Stimulated activated CD8-positive, alpha-beta memory T cell treated with anti-CD3 and anti-CD28 coated beads, Interleukin-7, amount 100 ng/mL, for 4 hours (primary cell): ENCODE data around the gene KLHL40.
"Not testable (repeated sequence)": the region's sequence is repeated elsewhere in the genome, so short reads cannot be mapped to it uniquely, and the experiment has no call there.

Experiments
- DNase-seq, 2 donors: peaks; one replicate each; pipeline ENCODE4 v3.0.0-alpha.2; 2020; ENCODE audit warnings: low read depth in 2 of 2

KLHL40 gene

DNA sequence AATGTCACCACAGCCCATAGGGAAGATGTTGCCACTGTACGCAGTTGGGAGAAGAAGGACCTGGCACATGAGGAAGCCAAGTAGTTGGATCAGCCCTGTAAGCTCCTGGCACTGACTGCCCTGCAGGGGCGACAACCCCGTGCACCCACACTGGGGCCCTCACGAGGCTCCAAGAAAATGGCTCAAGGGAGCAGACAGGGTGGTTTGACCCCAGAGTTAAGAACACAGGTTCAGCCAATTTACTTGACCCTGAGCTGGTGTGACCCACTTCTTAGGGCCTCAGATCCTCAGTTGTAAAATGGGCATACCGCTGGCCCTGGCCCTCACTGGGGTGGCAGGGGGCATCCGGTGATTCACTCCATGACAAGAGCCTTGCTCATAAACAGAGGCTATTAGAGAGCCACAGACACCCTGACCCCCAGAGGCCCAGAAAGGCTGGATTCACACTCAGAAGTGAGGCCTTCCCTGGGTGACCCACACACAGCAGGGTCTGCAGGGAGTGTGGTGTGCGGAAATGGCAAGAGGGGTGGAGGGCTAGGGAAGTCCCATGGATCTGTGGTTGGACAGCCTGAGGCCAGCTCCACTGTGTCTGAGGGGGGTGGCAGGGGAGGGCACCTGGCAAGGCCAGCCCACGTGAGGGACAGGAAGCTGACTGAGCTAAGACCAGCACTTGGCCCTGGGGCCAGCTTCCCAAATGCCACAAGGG lies 19.0 kb downstream of the KLHL40 start:
- no peak for DNase-seq

DNA sequence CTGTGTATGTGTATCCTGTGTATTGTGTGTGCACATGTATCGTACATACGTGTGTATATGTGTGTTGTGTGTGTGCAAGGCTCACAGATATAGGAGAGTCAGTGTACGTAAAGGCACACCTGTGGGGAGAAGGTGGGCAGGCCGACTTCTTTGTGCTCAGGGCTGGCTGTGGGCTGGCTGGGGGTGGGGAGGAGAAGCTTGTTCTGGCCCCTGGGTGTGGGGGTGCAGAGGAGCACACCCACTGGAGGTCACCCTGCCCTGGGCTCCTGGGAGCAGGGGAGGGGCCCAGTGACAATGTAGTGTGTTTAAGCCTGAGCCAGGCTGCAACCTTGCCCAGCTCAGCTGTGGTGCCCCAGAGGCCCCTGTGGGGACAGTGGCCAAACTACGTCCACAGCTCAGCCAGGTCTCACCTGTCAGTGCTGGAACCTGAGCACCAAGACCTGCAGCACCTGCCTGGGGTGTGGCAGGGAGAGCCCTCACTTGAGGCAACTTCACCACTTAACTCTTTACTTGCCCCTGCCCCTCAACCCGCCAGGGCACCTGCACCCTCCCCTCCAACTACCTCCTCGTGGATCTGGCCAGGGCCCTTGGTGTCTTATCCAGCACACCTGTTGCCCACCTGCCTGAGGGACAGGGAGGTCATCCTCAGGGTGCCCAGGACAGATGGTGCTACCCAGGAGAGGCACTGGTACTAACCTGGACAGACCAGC lies 19.9 kb downstream of the KLHL40 start:
- DNase-seq, result no peak

DNA sequence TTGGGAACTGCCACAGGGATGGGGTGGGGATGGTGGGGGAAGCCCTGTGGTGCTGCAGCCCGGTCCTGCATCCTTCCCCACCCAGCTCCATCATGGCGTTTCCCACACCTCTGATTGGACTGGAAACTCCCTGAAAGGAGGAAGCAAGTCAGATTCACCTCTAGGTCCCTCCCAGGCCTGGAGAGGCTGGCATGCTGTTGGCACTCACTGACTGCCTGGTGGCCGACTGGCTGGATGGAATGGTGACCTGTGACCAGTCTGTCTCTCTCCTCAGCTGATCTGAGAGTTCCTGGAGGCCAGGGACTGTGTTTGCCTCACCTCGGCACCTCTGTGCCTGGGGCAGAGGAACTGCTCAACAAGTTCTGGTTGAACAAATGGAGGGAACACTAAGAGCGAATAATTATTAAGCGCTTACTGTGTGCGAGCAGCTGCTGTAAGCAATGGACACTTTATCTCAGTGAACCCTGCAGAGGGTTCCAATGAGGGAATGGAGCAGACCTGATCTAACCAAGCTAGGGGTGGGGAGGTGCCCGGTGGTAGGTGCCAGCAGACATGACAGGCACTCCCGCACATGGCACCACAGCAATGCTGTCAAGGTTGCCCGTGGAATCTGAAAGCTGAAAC lies 20.7 kb downstream of the KLHL40 start:
- no peak for DNase-seq

DNA sequence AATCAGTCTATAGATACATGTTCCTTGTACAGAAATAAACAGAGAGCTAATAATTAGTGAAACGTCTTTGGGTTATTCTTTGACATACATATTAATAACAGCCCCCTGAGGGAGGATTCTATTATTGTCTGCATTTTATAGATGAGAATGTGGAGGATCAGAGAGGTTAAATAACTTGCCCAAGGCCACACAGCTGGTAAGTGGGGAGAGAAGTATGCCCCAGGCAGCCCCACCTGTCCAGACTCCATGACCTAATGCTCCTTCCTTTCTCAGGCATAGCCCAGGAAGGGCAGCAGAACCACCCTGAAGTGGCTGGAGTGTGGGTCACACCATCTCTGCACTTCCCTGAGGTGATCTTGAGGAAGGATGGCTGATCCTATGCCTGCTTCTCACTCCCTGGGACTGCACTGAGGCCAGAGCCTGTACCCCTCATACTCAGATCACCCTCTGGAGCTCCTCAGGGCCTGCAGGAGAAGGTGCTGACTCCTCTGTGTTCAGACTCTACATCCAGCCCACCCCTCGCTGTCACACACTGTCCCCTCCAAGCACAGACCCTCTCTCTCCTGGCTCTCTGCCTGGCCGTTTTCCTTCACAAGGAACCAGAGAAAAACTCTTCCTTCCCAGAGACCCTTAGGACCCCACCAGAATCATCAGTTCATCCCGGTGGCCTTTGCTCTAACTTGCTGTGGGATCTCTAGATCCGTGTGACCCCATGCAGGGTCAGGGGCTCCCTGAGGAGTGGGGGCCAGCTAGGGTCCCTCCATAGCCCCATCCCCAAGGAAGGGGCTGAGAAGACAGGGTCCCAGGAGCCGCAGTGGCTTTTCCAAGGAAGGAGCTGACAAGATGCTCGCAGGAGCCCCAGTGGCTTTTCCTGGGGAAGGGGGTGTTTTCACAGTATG lies 21.6 kb downstream of the KLHL40 start:
- DNase-seq, result no peak

DNA sequence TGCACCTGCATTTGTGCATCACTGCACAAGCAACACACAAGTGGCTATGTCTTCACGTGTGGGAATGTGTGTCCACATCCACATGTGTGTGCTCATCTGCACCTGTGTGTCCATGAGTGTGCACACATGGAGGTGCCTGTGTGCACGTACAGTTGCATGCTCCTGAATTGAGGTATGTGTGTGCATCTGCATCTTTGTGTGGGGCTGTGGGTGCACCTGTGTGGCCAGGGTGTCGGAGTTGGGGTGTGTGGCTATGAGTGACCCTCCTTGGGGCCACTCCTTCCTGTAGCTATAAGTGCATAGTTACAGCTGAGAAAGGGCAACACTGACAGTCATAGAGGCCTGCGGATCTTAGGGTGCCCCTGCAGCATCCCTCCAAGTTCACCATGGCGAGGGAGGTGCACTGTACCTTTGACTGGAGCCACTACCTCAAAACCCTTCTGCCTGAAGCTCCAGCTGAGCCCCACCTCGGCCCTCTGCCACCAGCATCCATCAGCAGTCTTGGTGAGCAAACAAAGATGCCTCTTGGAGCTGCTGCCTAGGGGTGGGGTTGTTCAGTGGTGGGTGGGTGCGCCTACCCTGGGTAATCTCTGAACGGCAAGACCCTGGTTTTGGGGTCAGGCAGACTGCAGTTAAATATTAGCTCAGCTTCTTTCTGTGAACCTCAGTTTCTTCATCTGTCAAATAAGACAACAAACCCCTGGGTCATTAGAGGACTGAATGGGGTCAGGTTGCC lies 22.5 kb downstream of the KLHL40 start:
- DNase-seq, result no peak

DNA sequence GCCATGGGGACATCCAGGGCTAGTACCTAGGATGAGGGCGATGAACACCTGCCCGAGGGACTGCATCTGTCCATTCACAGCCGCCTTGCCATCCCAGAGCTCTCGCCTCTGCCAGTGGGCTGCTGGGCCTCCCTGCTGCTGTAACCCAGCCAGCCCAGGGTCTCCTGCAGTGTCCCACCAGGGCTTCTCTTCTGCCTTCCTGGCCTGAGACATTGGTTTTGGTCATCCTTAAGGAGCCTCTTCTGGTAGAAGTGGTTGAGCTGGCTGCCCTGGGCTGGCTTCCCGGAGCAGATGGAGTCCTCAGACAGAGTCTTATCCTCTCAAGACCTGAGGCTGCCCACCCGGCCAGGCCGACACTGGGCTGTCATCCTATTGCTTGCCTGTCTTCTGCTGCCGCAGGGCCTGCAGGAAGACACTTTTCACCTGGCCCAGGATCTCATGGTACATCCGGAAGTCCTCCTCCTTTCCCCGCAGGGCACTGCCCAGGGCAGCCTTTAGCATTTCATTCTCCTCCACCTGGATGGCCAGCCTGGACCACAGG lies 23.3 kb downstream of the KLHL40 start:
- no peak for DNase-seq

DNA sequence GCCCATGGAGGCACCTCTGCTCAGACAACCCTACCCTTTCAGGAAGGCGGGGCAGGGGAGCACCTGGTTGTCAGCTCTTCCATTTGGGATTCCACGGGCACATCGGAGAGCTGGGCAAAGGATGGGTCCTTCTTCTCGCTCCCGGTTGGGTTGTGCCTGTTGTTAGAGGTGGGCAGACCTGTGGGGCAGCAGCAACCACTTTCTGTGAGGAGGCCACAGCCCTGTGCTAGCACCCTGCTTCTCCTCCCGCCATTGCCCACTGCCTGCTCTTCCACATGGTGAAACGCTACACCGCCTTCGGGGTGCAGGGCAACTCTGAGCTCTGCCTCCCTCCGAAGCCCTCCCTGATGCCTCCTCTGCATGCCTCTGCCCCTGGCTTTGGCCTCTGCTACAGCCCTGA lies 24.3 kb downstream of the KLHL40 start:
- DNase-seq, result no peak

DNA sequence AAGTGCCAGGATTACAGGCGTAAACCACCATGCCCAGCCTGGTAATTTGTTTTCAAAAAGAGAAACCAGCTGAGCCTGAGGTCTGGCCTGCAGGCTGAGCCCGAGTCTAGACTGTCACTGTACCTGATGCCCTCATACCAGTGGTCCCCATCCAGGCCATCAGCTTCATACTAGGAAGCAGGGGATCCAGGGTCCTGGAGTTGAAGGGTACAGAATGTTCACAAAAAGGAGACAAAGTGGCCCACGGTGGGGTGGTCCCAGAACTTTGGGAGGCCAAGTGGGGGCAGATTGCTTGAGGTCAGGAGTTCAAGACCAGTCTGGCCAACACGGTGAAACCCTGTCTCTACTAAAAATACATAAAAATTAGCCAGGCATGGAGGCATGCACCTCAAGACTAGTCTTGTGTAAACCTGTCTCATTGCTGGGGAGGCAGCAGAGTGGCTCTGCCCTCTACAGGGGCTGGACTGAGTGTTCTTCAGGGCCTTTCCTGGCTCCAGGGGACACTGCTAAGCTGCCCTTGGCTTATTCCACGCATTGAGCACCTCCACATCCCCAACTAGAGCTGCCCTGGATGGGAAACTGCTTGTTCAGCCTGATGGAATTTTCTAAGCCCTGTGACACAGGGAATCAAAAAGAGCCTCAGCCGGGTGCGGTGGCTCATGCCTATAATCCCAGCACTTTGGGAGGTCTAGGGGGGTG lies 25.1 kb downstream of the KLHL40 start:
- no peak for DNase-seq

DNA sequence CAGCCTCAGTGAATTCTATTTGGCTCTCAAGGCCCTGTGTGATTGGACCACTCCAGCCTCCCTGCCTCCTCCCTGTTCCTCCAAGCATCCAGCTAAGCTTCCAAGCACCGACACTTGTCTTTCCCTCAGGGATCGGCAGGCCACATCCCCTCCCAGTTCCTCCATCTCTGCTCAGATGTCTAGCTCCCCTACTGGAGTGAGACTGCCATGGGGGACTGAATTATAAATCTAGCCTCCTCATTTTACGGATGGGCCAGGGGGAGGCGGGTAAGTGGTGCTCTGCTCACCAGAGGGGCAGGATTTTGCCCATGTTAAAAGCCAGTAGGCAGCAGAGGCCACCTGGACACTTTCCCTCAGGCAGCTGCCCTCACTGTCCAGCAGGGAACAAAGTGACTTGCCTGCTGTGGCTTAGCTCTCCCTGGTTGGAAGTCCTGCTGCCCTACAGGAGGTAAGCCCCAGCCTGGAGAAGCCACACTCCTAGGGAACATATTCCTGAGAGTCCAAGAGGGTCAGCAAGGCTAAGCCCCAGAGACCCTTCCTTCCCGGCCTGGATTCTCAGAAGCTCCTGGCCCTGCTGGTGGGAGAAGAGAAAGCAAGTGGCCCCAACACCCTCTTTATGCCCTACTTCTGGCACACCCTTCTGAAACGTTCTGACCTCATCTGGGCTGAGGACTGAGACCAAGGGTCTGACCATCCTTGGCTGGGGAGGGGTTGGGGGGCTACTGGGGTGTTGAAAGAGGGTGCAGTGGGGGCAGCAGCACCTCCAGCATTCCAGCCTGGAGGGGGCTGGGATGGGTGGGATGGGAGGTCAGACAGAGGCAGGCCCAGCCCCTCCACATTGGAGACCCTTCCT lies 26.4 kb downstream of the KLHL40 start:
- no peak for DNase-seq

DNA sequence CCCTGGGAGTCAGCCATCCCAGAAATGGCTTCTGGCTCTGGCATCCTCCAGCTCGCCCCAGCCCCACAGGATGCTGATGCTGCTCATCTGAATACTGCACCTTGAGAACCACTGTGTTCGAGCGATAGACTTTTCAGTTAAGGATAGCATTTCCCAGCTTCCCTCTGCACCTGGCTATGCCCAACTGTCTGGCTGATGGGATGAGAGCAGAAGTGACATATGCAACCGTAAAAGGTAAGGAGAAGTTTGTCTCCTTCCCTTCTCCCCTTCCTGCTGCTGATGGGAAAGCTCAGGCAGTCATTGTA lies 27.0 kb downstream of the KLHL40 start:
- no peak for DNase-seq

DNA sequence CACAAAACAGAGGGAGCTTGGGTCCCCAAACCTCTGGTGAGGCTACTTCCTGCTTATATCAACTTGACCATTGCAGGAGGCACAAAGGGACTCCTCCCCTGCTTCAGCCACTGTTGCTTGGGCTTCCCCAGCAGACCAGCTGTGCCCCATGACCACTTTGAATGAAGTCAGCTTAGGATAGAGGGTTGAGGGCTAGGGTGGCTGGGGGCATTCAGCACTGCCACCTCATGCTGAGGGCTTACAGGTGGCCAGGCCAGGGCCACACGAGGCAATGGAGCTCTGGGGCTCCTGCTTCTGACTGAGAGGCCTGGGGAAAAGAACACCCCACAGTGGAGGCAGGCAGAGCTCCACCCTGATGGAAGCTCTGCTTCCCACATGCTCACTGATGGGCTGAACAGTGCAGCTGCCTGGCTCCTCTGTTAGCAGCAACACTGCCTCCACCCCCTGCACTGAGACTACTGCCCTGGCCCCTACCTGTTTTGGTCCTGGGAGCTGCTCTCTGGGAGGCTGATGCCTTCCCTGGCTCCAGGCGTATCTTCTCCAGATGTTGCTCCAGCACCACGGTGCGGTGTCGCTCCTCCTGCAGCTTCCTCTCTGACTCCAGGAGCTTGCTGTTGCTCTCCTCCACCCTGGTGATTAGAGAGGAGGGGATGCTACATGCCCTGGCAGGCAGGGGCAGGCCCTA lies 27.5 kb downstream of the KLHL40 start:
- no peak for DNase-seq

DNA sequence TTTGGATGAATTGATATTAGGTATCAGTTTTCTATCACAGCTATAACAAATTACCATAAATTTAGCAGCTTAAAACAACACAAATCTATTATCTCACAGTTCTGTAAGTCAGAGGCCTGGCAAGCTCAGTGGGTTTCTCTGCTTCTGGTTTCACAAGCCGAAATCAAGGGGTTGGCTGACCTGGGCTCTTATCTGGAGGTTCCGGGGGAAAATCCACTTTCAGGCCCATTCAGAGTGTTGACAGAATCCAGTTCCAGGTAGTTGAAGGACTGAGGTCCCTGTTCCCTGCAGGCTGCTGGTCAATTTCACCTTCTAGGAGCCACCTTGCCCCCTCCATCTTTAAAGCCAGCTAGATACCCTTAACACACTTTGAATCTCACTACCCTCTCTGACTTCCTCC lies 28.4 kb downstream of the KLHL40 start:
- DNase-seq, result no peak

DNA sequence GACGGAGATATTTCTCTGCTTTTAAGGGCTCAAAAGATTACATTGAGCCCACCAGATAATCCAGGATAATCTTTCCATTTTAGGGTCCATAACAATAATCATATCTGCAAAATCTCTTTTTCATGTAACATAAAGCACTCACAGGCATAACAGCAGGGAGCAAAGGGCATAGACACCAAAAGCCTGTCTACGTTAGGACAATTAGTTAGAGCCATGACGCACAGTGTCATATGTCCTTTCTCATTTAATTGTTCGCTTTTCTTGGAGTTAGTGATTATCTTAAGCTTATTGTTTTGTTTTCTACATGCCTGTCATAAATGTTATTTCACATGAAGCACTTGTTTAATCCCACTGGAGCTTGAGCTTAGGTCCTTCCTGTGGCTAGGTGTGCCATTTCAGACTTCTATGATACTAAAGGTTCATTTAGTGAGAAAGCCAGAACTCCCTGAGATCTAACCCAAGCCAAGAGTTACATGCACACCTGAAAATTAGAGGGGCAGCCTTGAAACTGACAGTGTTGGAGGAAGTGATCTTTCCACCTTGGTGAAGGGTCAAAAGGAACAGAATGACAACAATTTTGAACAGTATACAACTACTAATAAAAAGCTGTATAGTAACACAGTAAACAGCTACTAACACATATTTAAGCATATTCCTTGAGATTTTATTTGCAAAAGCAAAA lies 29.0 kb downstream of the KLHL40 start:
- DNase-seq, result no peak

DNA sequence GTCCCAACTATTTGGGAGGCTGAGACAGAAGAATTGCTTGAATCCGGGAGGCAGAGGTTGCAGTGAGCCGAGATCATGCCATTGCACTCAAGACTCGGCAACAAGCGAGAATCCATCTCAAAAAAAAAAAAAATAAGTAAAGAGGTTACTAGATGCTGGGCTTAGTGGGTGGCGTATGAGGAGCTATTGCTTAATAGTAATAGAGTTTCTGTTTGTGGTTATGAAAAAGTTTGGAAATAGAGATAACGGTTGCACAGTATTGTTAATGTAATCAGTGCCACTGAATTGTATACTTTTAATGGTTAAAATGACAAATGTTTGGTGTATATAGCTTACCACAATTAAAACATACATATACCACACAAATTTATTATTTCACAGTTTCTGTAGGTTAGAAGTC lies 32.0 kb downstream of the KLHL40 start:
- no peak for DNase-seq

DNA sequence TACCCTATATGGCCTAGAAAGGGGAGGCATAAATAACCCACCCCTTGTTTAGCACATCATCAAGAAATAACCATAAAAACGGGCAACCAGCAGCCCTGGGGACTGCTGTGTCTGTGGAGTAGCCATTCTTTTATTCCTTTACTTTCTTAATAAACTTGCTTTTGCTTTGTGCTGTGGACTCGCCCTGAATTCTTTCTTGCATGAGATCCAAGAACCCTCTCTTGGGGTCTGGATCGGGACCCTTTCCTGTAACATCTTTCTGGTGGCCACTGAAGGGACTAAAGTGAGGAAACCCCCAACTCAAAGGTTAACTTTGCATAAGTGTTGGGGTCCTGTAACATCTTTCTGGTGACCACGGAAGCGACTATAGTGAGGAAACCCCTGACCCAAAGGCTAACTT lies 33.0 kb downstream of the KLHL40 start:
- DNase-seq, result no peak

DNA sequence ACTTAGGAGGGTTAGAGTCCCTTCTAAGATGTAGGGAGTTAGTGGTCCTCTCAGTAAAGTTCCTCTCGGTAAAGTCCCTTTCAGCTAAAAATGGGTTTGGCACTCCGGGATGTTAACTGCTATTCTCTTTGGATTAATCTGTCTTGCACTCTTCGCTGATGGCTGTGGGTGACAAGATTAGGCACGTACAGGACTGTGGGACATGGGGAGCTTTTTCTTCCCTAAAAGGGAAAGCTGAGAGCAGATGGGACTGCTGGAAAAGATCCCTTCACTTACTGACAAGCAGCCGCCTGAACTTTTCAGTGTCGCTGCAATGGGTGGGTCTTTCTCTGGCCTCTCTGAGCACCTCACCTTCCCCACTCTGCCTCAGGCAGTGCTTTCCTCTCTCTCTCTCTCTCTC lies 33.7 kb downstream of the KLHL40 start:
- DNase-seq, result no peak

DNA sequence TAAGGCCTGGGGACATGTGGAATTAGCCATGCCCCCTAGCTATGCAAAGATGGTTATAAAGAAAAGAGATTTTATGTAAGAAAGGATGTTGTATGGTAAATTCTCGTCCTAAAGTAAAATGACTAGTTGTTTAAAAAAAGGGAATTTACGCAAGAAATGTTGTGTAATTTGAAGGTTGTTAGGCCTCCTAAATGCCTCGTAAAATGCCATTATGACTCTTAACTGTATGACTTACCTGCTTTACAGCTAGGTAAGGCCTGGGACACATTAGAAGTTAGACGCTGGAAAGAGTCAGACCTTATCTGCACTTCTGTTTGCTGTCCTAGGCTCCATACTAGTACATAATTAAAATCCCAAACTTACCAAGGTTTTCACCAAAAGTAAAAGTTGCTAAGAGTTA lies 34.8 kb downstream of the KLHL40 start:
- no peak for DNase-seq

DNA sequence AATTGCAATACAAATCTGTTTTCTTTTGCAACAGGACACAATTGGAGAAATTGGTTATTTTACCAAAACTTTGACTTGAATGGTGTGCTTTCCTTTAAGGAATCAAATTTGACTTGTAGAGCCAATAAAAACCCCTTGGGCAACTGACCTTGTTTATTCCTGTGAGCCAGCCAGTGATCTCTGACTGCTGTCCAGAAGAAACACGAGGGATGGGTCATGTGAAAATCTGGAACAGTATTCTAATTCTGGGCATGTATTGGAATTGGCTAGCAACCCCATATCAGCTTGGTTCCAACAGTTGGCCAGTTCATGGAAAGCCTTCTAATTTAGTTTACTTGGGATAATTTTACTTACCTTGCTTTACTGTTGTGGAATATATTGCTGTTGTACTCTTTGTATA lies 36.4 kb downstream of the KLHL40 start:
- no peak for DNase-seq

DNA sequence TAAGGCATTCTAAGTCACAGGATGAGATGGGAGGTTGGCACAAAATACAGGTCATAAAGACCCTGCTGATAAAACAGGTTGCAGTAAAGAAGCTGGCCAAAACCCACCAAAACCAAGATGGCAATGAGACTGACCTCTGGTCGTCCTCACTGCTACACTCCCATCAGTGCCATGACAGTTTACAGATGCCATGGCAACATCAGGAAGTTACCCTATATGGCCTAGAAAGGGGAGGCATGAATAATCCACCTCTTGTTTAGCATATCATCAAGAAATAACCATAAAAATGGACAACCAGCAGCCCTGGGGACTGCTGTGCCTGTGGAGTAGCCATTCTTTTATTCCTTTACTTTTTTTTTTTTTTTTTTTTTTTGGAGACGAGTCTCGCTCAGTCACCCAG lies 37.1 kb downstream of the KLHL40 start:
- DNase-seq, result not testable (repeated sequence)
